Motor neuron (in vitro differentiated cells): Measurements from ENCODE around the gene IBA57. TPM values are rescaled to one million over a fixed set of nuclear protein-coding genes. Genes with fewer than 3 reads are reported as not detected.

Source experiments
- ATAC-seq, 8 experiments: fragments of 200-7000 bp; cut with Tn5 transposase; replicated peaks in 6 of 8; 2 replicates each; pipeline ENCODE4 v1.8.0; 2021; ENCODE audit warnings: mild to moderate bottlenecking in 8 of 8, moderate library complexity in 8 of 8
- H3K27ac ChIP-seq, 2 donors: fragments of 250-450 bp; sonication (Bioruptor Pico); 2 replicates each; pipeline ENCODE4 v1.9.0; 2021; ENCODE audit warnings: antibody characterized with exemption in 2 of 2, mild to moderate bottlenecking in 2 of 2, moderate library complexity in 1 of 2
- H3K4me1 ChIP-seq, 2 donors: fragments of 250-450 bp; sonication (Bioruptor Pico); replicated peaks in 1 of 2; 2 replicates each; pipeline ENCODE4 v1.6.1; 2021; ENCODE audit warnings: antibody characterized with exemption in 2 of 2, mild to moderate bottlenecking in 2 of 2, moderate library complexity in 1 of 2
- H3K4me3 ChIP-seq, 5 donors: fragments of 250-450 bp; sonication (Bioruptor Pico); 2 replicates each; pipeline ENCODE4 v1.9.0; 2021; ENCODE audit warnings: antibody characterized with exemption in 5 of 5, mild to moderate bottlenecking in 5 of 5, moderate library complexity in 4 of 5
- WGBS, 10 experiments: fragments of 450-650 bp; shearing (Covaris generic); methylation state at CpG; one replicate each; pipeline ENCODE4 v1.0.0; 2022; 5-methylcytosine and 5-hydroxymethylcytosine counted together
- in situ Hi-C, 9 experiments: fragments of 400-800 bp; cut with MboI; loops; one replicate each; pipeline ENCODE4 v1.15.0; 2021; ENCODE audit warnings: low sequenced_read_pairs in 9 of 9, low pct_unique_long_range_greater_than_20kb in 2 of 9; ENCODE audit not compliant: unreplicated experiment in 9 of 9
- total RNA-seq, 8 experiments: library from RNA; unstranded; fragments of 300-600 nt; gene quantifications; 2 replicates each; pipeline versions ENCODE4 v1.2.3 to v1.2.4, GENCODE V29; 2022

IBA57 gene
- total RNA-seq, 8 experiments from 2014 or later, result 2.8 to 6.0 (median 4.2) TPM

DNA sequence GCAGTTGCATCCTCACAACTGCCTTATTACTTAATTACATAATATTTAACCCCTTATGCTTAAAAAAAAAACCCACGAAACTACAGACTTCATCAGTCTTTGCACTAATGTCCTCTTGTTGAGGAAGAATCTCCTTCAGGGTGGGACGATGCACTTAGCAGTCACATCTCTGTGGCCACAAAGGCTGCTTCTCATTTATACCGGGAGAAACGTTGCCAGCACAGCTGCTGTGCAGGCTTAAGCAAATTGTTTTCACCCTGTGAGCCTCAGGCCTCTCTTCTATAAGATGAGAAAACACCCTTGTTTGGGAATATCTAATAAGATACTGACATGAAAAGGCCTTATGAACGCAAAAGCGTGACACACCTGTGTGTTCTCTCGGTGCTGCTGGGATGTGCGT, 39.4 kb downstream of the IBA57 start:
- H3K27ac ChIP-seq, result no peak overlapping the region
- H3K4me3 ChIP-seq, result no peak overlapping the region
- 0 to 83% (median 69%) methylated on average over 1 to 8 of the region's 8 CpGs for WGBS, 10 experiments
- in situ Hi-C loops, result no loop called here
- peaks cover 22 to 29% of the 10 kb centered on the region in 2 donors for H3K4me1 ChIP-seq
- ATAC-seq, result peak in 1 of 8 experiments; percentile 25

DNA sequence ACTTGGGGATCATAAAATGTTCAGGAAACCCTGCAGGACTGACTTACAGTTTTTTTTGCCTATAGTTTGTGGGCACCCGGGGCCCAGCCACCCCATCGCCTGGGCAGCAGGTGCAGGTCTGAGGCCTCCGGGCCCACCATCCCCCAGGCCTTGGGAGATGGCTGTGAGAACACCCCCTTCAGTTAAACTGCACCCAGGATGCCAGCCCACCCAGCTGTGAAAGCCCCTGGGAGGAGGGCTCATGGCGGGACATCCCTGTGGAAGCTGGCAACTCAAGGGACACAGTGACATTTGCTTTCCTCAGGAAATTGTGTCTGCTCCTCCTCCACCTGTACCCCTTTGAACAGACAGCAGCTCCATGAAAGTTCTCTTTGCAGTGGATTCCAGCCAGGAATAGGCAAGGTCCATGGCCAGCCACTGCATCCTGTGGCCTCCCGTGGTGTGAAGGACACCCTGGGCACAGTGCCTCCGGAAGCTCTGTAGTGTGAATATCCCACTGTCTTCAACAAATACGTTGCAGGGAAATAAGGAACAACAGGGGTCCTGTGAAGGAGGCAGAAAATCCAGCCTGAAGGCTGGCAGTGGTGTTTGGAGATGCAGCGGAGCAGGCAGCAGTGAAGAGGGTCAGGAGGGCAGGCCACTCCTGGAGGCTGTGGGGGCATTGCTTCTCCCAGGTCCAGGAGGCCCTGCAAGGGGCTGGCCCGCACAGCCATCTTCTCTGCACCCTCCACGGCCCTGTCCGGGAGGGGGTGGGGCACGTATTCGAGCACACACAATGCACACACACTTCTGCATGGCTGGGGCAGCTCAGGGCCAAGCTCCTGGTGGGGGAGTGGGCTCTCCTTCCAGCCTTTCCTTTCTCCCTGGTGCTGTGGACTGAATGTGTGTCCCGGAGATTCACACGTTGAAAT, 40.2 kb downstream of the IBA57 start:
- Histone ChIP-seq H3K4me3 (no peak overlapping the region), H3K4me1 (peaks cover 22 to 29% of the 10 kb centered on the region in 2 donors), H3K27ac (peak overlapping the region in 1 of 2 donors; percentile 13)
- peak in 5 of 8 experiments; percentile 62 to 80 (median 75) for ATAC-seq
- WGBS, 10 experiments, result 30 to 80% (median 53%) methylated on average over 1 to 8 of the region's 15 CpGs; no CpG with 5 or more reads in 3 of the 10 experiments
- in situ Hi-C loops, result no loop called here

- peak in 5 of 8 experiments; percentile 12 to 35 (median 29) for ATAC-seq
- Histone ChIP-seq H3K4me1 (peaks cover 22 to 29% of the 10 kb centered on the region in 2 donors), H3K27ac (peak overlapping the region in 1 of 2 donors; percentile 13), H3K4me3 (no peak overlapping the region)
- in situ Hi-C loops, result no loop called here
- WGBS, 10 experiments, result 33 to 100% (median 70%) methylated on average over 1 to 4 of the region's 16 CpGs; no CpG with 5 or more reads in 6 of the 10 experiments
Observed at GRCh38 chr1:228206582-228207351, 41.2 kb downstream of the IBA57 start.

- 80 to 100% (median 92%) methylated on average over 1 to 5 of the region's 8 CpGs; no CpG with 5 or more reads in 6 of the 10 experiments for WGBS, 10 experiments
- ATAC-seq, result no peak
- in situ Hi-C loops, result no loop called here
Observed at GRCh38 chr1:228207381-228207810, 41.8 kb downstream of the IBA57 start.

GRCh38 chr1:228207851-228208821, 42.5 kb downstream of the IBA57 start, which contains the start of gene OBSCN:
Gene OBSCN, plus strand, starts transcription at chr1:228208044. Its CDS starts 3,740 bp downstream, at chr1:228211784.
- peaks cover 22 to 32% of the 10 kb centered on the region in 2 donors for H3K4me1 ChIP-seq

More at GRCh38 chr1:228207381-228207810, 41.8 kb downstream of the IBA57 start:
- Histone ChIP-seq H3K4me1 (peaks cover 22 to 29% of the 10 kb centered on the region in 2 donors), H3K4me3 (no peak overlapping the region), H3K27ac (no peak overlapping the region)

GRCh38 chr1:228208831-228209551, 43.4 kb downstream of the IBA57 start:
- peaks cover 22 to 33% of the 10 kb centered on the region in 2 donors for H3K4me1 ChIP-seq
- WGBS, 10 experiments, result 74 to 82% (median 78%) methylated on average over 2 to 8 of the region's 19 CpGs; no CpG with 5 or more reads in 6 of the 10 experiments
- H3K27ac ChIP-seq, result no peak overlapping the region
- in situ Hi-C loops, result no loop called here
- no peak for ATAC-seq
- no peak overlapping the region for H3K4me3 ChIP-seq

More at GRCh38 chr1:228207851-228208821, 42.5 kb downstream of the IBA57 start, which contains the start of gene OBSCN:
- no peak within 1 kb of the TSS for H3K4me3 ChIP-seq
- H3K27ac ChIP-seq, result no peak within 1 kb of the TSS
- in situ Hi-C loops, result no loop called here
- peak in 3 of 8 experiments; percentile 9 to 45 (median 29) for ATAC-seq
- 40 to 87% (median 67%) methylated on average over 1 to 6 of the region's 30 CpGs; no CpG with 5 or more reads in 5 of the 10 experiments for WGBS, 10 experiments

DNA sequence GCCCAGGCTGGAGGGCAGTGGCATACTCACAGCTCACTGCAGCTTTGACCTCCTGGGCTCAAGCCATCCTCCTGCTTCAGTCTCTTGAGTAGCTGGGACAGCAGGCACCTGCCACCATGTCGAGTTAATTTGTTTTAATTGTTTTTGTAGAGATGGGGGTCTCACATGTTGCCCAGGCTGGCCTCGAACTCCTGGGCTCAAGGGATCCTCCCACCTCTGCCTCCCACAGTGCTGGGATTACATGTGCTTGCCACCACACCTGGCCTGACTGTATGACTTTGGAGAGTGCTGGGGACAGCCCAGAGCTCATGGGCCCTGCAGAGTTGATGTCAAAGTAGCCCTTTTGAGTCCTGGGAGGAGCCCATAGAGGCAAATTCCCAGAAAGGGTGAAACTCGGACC, 44.1 kb downstream of the IBA57 start:
- H3K4me1 ChIP-seq, result peaks cover 25 to 39% of the 10 kb centered on the region in 2 donors
- H3K27ac ChIP-seq, result no peak overlapping the region
- in situ Hi-C loops, result no loop called here
- no peak for ATAC-seq
- no peak overlapping the region for H3K4me3 ChIP-seq
- 0 to 100% (median 80%) methylated on average over 1 of the region's 3 CpGs; no CpG with 5 or more reads in 4 of the 10 experiments for WGBS, 10 experiments

DNA sequence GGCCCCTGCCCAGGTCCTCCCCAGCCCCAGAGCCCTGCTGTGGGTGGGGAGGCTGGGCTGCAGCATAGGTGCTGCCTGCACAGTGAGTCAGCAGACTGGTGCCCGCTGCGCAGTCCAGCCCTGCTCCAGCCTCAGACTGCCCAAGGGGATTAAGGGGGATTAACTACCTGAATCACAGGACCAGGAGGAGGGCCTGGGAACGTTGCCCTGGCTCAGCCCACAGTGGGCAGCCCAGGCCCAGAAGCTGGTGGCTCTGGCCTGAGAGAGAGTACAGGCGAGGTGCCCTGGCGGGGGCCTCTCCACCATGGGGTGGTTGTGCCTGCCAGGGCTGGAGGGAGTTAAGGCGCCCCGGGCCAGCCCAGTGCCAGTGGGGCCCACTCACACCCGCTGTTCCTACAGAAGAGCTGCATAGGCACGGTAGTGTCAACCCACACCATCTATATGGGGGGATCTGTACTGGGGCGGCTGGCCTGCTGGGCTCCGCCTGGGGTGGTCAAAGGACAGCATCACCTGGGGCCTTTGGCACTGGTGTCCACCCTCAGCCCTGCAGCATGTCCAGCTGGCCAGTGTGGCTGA, 44.6 kb downstream of the IBA57 start:
- no peak overlapping the region for H3K27ac ChIP-seq

DNA sequence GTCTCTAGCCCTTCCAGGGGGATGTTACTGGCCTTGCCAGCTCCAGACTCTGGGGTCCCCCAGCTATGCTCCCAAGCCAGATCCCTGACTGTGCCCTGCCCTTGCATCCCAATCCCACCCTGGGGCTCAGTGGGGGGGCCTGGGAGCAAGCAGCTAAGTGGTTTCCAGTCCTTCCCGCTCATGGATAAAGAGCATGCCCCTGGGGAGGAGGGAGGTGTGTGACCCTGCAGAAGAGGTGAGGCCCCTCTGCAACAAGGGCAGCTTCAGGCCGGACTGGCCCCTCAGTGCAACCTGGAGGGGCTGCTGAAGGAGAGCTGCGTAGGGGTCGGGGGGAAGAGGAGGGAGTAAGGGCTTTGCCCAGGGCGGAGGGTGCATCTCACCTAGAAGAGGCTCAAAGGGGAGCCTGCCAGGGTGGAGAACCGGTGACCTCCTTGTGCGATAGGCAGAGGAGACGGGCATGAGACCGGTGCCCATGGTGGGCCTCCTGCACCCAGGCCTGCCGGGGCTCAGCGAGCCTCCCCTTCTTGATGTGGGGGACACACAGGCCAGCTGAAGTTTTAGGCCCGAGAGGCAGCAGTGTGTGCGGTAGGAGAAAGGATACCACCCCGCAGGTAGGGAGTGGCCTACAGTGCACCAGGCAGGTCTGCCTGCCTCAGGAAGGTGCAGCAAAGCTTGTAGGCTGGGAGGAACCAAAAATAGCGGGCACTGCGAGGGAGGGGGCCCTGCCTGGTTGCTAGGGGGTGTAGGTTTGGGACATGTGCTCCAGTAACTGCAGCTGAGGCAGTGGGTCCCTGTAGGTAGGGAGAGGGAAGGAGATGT, 45.3 kb downstream of the IBA57 start:
- no peak for ATAC-seq
- Histone ChIP-seq H3K4me3 (no peak overlapping the region), H3K27ac (no peak overlapping the region), H3K4me1 (peaks cover 20 to 34% of the 10 kb centered on the region in 2 donors)
- in situ Hi-C loops, result no loop called here
- WGBS, 10 experiments, result 85 to 100% (median 97%) methylated on average over 2 to 12 of the region's 16 CpGs; no CpG with 5 or more reads in 7 of the 10 experiments

More for the DNA sequence above, 44.6 kb downstream of the IBA57 start:
- in situ Hi-C loops, result no loop called here
- 70 to 93% (median 85%) methylated on average over 2 to 5 of the region's 11 CpGs; no CpG with 5 or more reads in 6 of the 10 experiments for WGBS, 10 experiments
- Histone ChIP-seq H3K4me1 (peaks cover 25 to 39% of the 10 kb centered on the region in 2 donors), H3K4me3 (no peak overlapping the region)
- no peak for ATAC-seq

DNA sequence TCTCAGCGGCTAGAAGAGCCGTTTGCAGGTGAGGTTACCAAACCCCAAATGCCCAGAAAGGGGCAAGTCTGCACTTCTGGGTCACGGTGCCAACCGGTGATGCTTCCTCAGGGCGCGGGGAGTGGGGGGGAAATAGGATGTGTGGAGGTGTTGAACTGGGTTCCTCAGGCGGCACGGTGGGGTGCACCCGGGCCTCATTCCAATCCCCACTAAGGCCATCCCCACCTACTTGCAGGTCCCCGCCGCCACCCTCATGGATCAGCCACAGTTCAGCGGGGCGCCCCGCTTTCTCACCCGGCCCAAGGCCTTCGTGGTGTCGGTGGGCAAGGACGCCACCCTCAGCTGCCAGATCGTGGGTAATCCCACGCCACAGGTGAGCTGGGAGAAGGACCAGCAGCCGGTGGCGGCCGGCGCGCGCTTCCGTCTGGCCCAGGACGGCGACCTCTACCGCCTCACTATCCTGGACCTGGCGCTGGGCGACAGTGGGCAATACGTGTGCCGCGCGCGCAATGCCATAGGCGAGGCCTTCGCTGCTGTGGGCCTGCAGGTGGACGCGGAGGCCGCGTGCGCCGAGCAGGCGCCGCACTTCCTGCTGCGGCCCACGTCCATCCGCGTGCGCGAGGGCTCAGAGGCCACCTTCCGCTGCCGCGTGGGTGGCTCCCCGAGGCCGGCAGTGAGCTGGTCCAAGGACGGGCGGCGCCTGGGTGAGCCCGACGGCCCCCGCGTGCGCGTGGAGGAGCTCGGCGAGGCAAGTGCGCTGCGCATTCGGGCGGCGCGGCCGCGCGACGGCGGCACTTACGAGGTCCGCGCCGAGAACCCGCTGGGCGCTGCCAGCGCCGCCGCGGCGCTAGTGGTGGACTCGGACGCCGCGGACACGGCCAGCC, 46.2 kb downstream of the IBA57 start:
- ATAC-seq, result no peak
- H3K4me3 ChIP-seq, result peak overlapping the region in 1 of 5 donors; percentile 62
- in situ Hi-C loops, result no loop called here
- 67 to 97% (median 87%) methylated on average over 30 to 59 of the region's 96 CpGs; no CpG with 5 or more reads in 6 of the 10 experiments for WGBS, 10 experiments
- peaks cover 11 to 26% of the 10 kb centered on the region in 2 donors for H3K4me1 ChIP-seq
- no peak overlapping the region for H3K27ac ChIP-seq
